ENCODE results near the gene DMD. TPM values are rescaled to one million over a fixed set of nuclear protein-coding genes. Genes with fewer than 3 reads are reported as not detected.

The DMD gene
- total RNA-seq, 1 donor from 2014 or later: 4.0 TPM

DNA sequence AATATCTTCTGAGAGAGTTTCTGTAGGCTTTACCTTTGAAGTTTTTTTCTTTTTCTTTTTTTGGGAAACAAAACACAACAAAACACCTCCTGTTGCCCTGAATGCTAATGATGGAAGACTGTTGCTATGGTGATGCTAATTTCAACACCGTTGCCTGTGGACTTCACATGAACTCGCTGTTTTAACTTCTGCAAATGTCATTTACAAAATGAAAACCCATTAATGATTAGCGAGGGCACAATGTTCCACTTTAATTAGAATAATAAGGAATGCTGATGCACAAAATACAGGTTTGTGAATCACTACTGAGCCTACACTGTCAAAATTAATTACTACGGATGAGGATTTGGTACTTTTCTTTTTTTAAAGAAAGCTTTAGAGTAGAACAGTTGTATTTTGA, 1912.4 kb downstream of the DMD start:
- DNase-seq (ENCODE audit: low read depth): peak; percentile 92

DNA sequence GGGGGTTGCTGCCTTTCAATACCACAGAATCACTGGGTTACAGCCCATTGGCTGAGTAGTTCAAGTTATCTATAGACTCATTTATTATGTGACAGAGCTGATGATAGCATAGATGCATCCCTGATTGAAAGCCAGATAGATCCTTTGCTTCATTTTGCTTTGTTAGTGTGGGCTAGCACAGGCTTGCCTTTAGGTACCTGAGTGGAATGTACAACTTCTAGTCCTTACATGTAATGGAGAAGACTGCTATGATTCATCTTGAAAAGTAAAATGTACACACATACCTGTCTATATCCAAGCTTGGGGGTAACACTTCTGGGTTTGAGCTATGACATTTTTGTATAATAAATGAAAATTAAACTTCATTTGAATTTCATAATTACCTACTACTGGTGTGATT, 1913.5 kb downstream of the DMD start:
- DNase-seq (ENCODE audit: low read depth): no peak

DNA sequence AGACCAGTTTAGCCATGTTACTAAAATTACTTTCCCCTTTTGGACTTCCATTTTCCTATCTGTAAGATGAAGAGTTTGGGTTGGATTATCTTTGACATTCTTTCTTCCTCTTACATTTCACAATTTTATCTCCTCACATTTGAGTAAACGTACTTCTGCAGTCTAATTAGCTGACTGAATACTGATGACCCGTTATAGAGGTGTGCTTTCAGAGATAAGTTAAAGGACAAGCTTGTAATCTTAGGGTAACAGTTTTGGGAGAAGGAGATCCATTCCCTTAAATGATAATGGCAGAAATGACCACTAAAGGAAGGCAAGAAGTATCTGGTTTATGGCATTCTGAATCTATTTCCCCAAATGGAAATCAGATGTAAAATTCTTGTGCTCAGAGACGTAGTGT, 1916.9 kb downstream of the DMD start:
- DNase-seq (ENCODE audit: low read depth): no peak

DNA sequence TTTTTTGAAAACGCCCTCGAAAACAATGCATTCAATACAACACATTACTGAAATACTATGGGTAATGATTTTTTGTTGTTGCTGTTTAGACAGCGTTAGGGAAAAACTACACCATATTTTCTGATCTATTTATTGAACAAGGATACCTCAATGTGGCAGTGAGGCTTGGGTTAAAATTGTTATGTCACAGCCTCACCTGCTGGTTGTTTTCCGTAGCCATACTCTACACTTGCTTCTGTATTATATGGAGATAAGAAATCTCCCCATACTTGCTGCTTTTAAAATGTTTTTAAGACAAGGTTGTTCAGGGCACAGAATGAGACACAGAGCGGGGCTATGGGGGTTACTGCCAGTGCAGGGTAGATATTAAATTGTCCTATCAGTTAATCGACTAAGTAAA, 1917.9 kb downstream of the DMD start:
- DNase-seq (ENCODE audit: low read depth): peak; percentile 7

DNA sequence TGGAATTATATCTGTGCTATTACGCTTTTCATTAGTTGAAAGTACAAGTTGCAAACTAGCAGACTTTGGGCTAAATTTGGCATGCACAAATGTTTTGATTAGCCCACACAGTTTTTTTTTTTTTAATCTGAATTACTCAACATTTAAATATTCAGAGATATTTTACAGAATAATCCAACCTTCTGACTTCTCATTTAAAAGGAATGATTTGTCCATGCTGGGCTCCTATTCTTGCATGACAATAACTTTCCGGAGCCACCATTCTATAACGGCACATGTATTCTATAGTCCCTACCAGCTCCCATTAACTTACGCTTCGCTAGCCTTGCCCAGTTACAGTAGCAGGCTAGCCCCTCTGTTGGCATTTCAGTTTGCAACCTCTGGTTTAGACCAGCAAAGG, 1920.2 kb downstream of the DMD start:
- no peak for DNase-seq (ENCODE audit: low read depth)

DNA sequence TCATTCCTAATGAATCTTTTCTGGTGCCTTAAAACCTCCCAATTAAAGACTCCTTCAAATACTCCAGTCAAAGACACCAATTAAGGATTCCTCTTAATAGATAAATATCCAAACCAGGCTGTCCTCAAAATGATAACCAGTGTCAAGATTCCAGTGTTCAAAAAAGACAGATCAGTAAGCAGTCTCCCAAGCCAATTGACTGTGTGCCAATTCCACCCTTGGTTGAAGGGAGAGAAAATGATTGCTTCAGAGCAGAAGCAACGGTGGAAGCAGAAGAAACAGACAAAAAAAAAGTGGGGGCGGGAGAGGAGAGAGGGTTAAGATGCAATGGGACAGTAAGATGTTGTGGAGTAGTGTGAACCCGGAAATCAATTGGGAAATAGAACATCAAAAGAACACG, 1923.5 kb downstream of the DMD start:
- no peak for DNase-seq (ENCODE audit: low read depth)

DNA sequence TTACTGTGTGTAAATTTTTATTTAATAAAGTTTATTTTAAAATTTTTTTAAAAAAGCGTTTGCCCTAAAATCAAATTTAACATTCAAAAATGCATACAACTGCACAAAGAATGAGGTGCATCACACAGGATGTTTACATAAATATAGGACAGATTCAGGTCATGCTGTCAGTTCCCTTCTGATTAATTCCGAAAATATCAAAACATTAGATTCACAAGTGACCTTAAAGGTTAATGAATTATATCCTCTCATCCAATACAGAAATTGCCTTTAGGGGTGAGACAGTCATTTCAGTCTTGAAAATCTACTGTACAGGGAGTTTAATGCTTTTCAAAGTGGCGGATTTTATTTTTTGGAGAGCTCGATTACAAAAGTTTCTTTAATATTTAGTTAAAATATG, 1930.8 kb downstream of the DMD start:
- DNase-seq (ENCODE audit: low read depth): no peak

DNA sequence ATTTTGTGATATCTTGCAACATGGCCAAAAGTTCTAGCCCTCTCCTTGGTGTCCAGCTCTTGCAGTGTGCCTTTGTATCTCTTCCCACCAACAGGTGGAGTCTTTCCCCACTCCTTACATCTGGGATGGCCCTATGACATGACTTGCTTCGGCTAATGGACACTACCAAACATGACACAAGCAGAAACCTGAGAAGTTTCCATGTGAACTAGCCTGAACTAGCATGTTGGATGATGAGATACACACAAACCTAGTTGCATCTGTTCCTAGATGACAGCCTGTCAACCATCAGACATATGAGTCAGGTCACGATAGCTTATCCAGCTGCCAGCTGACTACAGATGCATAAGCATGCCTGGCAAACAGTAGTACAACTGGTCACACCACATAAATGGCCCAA, 1932.0 kb downstream of the DMD start:
- DNase-seq (ENCODE audit: low read depth): peak; percentile 14

DNA sequence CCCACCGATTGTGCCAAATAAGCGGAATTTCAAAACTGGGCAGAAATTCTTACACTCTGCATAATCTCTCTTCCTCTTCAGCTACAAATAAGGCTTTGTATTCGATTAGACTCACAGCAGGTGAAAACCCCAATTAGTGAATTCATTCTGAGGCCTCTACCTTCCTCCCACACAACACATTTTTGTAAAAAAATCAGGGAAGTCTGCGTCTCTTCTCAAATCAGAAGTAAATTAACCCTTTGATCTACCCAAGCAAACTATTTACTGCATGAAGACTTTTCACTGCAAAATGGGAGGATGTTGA, 1938.9 kb downstream of the DMD start:
- DNase-seq (ENCODE audit: low read depth): no peak

DNA sequence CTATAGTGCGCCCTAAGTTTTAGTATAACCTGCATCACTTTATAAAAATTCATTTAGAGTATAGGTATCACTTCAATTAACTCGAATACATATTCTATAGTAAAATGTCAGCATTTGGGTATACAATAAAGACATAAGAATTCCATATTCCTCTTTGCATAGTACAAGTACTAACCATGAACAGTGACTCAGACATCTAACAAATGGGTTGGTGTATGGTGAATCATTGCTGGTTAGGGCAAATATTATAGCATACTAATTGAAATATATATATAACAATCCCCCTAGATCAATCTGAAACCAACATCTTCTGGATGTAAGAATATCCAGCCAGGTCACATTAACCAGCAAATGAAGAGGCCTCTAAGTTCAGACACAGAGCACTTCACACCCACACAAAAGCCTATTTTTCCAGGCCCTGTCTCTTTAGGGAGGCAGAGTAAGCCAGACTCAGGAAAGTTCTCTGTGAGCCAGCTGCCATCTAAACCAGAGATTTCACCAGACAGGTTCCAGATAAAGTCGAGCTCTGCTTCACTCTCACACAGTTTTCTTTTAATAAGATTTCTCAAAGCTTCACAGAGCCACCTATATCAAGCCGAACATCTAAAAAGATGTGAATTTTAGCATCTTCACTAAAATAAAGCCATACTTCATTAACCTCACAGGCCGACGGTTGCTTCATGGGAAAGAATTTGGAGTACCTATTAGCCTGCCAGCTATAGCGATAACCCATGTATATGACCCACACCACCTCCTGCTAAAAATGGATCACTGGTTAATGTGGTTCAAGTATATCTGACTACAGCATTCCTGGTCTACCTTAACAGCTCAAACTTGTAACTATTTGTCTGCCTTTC, 1939.5 kb downstream of the DMD start:
- DNase-seq (ENCODE audit: low read depth): no peak

DNA sequence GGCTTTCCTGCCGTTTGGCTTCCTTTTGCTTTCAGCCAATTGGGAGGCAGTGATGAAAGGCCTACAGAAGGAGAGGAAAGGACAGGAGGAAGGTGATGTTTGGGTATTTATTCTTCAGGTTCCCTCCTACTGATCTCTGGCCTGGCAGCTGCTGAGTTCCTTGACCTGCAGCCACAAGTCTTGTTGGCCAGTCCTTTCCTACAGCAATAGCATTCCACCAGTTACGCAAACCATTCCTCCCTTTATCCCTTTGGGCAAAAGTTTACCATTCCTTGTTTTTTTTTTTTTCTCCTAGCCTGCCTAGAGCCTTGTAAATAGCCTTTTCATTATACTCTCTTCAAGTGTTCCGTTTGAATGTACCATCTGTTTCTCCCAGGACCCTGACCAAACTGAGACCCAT, 1941.4 kb downstream of the DMD start:
- peak; percentile 20 for DNase-seq (ENCODE audit: low read depth)

DNA sequence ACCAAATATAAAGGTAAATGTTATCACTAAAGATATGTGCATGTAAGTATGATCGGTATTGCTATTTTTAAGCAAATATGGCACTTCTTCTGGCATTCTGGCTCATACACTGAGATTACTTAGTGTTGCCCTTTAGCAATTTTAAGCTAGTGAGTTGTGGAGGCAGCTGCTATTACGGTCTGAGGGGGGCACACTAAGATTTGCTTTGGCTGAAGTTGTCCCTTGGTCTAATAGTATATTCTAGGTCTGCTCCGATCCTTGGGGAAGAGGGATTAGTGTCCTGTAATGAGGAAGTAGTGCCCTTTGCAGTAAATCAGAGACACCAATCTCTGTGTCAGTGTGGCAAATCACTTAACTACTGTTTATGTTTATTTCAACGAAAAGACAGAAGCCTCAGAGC, 1943.0 kb downstream of the DMD start:
- no peak for DNase-seq (ENCODE audit: low read depth)

DNA sequence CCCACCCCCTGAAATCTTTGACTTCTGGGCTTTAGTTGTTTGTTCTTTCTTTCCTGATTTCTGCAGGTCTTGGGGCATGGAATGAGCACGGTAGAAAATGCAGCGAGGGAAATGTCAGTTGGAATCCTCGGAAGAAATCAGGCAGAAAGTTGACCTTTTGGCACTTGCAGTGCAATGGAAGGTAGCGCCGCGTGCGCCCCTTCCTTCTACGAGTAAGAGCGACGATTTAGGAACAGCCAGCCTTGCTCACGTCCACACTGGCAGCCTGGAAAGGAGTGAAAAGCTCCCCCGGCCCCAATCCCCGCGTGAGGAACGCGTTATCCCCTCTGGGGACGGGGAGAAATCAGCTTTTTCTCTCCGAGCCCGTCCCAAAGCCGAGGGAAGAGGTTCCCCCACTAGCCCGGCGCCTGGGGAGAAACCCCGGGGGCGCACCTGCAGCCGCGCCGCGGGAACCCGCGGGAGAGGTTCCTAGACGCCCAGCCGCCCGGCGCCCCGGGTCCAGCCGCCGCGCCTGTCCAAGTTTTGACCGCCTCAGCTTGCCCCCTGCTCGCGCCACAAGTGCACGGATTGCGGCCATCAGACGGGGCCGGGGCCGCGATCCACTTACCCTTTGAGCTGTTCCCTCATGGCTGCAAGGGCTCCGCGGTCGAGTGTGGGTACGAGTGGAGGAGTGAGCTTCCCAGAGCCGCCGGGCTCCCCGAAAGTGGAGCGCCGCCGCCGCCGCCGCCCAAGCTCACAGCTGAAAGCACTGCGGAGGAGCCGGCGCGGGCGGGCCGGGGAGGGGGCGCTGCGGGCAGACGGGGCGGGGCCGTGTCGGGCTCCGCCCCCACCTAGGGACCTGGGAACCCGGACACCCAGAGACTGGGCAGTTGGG, 1944.9 kb downstream of the DMD start:
- DNase-seq (ENCODE audit: low read depth): no peak

DNA sequence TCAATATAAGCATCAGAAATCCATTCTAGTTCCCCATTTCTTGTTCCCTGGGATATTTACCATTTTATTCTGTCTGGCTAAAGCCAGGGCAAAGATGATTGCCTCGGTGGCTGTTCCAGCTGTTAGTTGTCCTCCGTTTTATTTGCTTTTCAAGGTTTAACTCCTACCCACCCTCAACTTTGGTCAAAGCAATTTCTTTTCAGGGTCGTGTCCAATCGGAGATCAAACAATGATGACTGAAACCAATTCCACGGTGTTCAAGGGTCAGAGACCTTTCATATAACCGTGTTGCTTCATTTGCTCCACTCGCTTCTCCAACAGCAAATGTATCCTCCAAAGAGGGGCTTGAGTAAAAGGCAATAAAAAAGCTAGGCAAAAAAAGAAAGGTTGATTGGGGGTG, 1946.0 kb downstream of the DMD start:
- DNase-seq (ENCODE audit: low read depth): no peak

DNA sequence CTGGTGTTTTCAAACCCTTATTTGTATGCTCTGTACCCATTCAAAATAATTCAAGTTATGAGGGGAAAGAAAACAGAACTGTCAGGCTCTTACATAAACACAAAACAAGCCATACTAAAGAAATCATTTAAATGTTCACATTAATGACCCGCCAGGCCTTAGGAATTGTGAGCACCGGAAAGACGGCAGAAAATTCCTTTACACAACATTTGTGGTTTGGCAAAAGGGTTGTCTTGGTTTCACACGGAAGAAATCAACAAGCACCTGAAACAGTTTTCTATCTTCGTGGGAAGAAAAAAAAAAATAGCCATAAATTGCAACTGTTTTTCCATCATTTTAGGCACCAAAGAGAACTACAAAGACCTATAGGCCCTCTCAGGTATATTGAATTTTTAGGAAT, 1951.0 kb downstream of the DMD start:
- peak; percentile 25 for DNase-seq (ENCODE audit: low read depth)

DNA sequence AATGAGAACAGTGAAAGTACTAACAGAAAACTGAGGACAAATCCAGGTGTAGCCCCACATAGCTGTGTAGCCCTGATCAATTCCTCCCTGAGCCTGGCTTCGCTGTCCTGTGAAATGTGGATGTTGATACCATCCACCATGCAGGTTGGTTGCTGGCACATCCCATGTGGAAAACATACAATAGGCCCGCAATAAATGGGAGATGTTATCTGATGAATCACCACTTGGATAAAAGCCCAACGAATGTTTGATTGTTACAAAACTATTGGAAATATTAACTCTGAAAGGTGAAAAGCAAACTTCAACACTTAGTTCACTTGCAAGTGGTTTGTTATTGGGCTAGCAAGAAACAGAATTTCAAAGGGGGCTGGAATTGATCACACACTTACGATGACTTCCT, 1953.2 kb downstream of the DMD start:
- DNase-seq (ENCODE audit: low read depth): no peak

DNA sequence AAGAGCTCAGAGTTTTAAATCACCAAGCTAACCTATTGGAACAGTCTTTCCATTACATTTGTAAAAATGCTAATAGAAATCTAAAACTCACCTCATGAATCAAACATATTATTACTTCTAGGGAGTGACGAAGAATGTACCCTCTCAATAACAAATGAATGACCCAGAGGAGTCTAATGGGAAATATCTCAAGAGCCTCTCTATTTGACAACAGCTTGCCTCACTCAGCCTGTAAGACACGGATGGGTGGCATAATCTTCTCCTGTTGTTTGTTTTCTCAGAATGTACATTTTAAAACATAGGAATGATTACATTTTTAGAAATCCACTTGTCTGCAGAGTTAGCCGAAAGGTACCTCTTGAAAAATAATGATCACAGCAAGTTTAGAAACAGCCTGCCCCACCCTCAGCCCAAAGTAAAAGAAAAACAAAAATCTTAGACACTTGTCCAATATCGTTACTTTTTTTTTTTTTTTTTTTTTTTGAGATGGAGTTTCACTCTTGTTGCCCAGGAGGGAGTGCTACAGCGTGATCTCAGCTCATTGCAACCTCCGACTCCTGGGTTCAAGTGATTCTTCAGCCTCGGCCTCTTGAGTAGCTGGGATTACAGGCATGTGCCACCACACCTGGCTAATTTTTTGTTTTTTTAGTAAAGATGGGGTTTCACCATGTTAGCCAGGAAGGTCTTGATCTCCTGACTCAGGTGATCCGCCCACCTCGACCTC, 1955.9 kb downstream of the DMD start:
- DNase-seq (ENCODE audit: low read depth): no peak

DNA sequence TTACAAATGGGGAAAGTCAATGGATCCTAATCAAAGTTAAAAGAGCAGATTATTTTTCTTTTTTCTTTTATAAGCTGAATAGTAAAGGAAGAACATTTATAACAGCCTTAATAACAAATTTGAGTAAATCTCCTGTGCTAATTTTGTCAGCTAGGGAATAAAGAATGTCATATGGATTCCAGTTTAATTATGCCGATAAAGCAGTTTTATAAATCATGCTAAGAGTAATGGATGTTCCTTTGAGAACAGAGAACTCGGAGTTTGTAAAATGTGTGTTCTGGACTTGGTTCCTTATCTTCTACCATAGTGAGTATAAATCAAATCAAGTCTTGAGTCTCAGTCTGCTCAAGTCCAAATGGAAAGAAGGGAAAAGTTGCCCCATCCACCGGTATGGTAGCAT, 1959.2 kb downstream of the DMD start:
- no peak for DNase-seq (ENCODE audit: low read depth)

DNA sequence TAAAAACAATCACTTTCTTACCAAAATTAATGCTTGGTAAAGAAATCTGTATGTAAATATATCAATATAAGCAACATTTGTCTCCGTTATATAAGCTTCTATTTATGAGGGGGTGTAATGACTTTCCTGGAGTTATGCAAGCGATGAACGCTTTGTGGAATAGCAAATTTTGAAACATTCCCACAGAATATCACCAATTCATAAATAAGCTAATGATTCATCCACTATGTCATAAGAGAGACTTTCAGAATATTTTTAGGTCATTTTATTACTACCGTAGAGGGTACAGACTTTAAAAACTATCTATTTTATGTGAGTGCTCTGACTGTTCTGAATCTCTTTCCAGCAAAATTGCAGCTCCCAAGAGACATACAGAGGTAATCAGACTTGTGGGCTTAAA, 1960.0 kb downstream of the DMD start:
- DNase-seq (ENCODE audit: low read depth): no peak

DNA sequence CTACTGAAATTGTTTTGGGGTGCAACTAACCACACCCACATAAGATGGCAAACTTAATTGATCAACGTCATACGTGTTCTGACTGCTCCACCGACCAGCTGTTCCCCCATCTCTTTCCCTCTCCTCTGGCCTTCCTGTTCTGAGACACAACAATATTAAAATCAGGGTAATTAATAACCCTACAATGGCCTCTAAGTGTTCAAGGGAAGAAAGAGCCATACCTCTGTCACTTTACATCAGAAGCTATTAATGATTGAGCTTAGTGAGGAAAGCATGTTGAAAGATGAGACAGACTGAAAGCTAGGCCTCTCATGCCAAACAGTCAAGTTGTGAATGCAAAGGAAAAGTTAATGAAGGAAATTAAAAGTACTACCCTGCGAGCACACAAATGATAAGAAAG, 1965.6 kb downstream of the DMD start:
- DNase-seq (ENCODE audit: low read depth): no peak

DNA sequence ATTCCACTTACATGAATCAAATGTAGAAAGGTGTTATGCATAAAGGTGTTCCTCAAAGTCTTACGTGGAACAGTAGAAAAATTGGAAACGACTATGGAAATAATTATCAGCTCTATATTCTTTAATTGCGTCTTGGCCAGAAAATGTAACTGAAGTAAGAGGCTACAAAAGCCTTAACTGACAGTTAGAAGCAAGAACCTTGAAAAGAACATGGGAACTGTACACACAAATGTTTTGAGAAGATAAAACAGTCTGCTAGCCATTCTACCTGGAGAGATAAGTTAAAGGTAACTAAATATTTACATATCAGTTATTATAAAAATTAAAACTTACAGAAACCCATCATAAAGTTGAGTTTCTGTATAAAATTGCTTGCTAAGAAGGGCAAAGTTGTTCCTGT, 1967.5 kb downstream of the DMD start:
- no peak for DNase-seq (ENCODE audit: low read depth)

DNA sequence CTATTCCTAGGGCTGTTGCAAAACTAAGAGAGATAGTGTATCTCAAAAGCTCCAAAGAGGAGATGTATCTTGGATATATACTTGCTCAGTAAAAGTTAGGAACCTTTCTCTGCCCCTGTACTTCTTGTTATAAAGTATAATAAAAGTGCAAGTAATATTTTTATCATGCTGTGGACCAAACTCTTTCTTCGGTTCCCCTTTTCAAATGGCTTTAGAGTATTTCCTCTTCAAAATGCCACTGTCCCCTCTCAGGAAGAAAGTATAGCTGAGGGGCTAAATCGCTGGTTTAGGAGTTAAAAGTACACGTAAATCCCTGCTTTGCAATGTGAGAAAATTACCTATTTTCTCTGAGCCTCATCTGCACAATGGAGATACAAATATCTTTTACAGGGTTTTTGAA, 1970.4 kb downstream of the DMD start:
- no peak for DNase-seq (ENCODE audit: low read depth)

DNA sequence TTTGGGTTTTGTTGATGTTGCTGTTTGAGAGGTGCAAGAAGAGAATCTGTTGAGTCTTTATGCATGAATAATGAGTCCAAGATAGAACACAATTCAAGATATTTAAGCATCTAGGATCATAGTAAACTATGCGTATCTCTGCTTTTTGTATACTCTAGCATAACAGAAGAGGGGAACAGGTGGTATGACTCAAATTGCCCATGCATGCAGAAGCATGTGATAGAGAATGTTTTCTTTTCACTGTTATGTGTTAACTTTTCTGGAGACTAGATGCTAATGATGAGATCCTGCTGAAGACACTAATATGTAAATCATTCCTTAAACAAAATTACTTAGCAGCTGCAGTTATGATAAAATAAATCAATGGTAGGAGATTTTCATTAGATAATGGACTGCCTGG, 1974.2 kb downstream of the DMD start:
- DNase-seq (ENCODE audit: low read depth): no peak
